HFF-Myc (cell line): ENCODE data around the gene TAX1BP1.

Source experiments
- DNase-seq: peaks from one replicate; pipeline ENCODE4 v3.0.0-alpha.2; 2011; ENCODE audit warnings: low read depth; ENCODE audit errors: extremely low read depth
- H3K4me3 ChIP-seq: replicated peaks from 2 replicates; pipeline ENCODE4 v1.5.1; 2011; ENCODE audit warnings: low read depth, mild to moderate bottlenecking, control low read depth, low read length
- CTCF ChIP-seq: IDR thresholded peaks from 2 replicates; pipeline ENCODE4 v1.5.1; 2012; ENCODE audit warnings: mild to moderate bottlenecking, low read depth, low read length, control low read depth; ENCODE audit errors: missing control alignments

Gene TAX1BP1

GRCh38 chr7:27839099-27839498 is 99.1 kb downstream of the TAX1BP1 start:
- no peak for TF ChIP-seq CTCF
- no peak overlapping the region for H3K4me3 ChIP-seq
- DNase-seq: no peak

DNA sequence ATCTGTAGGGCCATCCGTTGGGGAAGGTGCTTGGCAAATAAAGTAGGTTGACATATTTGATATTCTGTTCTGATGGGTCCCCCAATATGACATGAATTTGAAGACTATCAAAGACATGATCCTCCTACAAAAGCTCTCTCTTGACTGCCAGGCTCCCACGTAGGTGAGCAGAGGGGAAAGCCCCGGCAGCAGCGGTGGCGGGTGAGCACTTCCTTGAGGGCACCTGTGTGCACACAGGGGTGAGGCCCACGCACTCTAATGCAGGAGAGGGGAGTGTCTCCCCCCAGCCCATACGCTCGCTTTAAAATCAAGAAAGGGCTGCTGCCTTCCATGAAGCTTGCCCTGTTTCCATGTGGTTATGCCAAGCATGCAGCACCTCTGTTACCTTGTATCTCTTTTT is 100.4 kb downstream of the TAX1BP1 start:
- TF ChIP-seq CTCF: no peak
- no peak overlapping the region for H3K4me3 ChIP-seq
- DNase-seq: no peak

DNA sequence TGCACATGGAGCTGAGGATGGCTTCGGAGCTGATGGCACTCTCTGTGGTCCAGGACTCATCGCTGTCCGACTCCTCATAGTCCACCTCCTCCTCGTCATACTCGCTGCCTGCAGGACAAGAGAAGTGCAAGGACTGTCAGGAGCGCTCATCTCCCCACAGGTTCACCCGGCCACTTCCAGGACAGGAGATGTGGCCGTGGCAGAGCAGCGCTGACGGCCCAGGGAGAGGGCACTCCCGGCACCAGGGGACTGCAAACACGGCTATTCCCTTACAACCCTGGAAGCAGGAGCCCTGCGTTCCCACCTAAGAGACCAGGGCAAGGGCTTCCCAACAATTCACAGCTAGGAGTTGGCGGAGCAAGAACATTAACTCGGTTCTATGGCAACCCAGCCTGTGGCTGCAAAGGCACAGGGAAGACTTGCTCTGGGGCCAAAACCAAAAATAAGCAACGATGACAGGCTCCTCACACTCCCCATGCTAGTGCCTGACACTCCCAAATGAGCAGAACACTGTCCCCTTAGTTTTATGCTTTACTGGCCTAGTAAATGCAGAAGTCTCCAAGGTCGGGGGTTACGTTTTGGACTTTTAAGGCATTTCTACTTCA is 100.9 kb downstream of the TAX1BP1 start:
- no peak for DNase-seq
- TF ChIP-seq CTCF: no peak
- H3K4me3 ChIP-seq: no peak overlapping the region

GRCh38 chr7:27842094-27842692 is 102.2 kb downstream of the TAX1BP1 start:
- no peak for DNase-seq
- TF ChIP-seq CTCF: no peak
- no peak overlapping the region for H3K4me3 ChIP-seq

DNA sequence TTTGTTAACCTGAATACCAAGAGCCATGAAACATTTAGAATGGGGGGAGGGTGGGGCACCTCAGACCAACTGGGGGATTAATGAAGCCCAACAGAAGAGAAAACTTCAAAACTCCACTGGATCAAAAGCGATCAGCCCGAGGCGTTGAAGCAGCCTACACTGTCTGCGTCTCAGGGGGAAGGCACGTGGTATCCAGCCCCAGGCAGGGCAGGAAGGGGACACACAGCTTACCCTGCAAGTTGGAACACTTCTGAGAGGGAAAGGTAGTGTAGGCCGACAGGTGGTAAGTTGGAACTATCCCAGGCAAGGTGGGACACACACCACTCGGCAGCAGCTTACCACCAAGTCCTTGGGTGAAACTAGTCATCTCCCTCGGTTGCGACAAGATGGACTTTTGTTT is 102.9 kb downstream of the TAX1BP1 start:
- no peak overlapping the region for H3K4me3 ChIP-seq
- no peak for TF ChIP-seq CTCF
- DNase-seq: no peak

GRCh38 chr7:27843584-27844305 is 103.8 kb downstream of the TAX1BP1 start:
- DNase-seq: no peak
- no peak for TF ChIP-seq CTCF
- no peak overlapping the region for H3K4me3 ChIP-seq
